ENCODE results near the gene RELB.

The RELB gene

DNA sequence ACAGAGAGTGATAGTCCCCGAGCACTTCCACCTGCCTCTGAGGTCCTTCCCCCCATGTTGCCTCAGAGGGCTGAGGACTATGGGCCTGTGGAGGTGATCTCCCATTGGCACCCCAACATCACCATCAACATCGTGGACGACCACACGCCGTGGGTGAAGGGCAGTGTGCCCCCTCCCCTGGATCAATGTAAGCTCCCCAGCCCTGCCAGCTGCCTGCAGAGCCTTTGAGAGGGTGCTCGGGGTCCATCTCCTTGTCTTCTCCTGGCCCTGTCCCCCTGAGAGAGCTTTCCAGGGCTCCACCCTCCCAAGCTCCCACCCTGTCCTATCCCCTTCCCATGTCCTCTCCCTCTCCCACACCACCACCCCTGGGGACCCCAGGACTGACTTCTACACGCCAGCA, 14.9 kb upstream of the RELB start:
- H3K27me3 ChIP-seq (ENCODE audit: insufficient read depth, low read length, poor library complexity, severe bottlenecking) = no peaks in the 10 kb centered on the region
- no peak overlapping the region for H3K9ac ChIP-seq (ENCODE audit: low read depth, low read length, poor library complexity, severe bottlenecking)
- peaks cover 68% of the 10 kb centered on the region; the same call in 1 of the 2 replicates for H3K36me3 ChIP-seq (ENCODE audit: insufficient read depth, low read length)
- TF ChIP-seq, protein P1, sequence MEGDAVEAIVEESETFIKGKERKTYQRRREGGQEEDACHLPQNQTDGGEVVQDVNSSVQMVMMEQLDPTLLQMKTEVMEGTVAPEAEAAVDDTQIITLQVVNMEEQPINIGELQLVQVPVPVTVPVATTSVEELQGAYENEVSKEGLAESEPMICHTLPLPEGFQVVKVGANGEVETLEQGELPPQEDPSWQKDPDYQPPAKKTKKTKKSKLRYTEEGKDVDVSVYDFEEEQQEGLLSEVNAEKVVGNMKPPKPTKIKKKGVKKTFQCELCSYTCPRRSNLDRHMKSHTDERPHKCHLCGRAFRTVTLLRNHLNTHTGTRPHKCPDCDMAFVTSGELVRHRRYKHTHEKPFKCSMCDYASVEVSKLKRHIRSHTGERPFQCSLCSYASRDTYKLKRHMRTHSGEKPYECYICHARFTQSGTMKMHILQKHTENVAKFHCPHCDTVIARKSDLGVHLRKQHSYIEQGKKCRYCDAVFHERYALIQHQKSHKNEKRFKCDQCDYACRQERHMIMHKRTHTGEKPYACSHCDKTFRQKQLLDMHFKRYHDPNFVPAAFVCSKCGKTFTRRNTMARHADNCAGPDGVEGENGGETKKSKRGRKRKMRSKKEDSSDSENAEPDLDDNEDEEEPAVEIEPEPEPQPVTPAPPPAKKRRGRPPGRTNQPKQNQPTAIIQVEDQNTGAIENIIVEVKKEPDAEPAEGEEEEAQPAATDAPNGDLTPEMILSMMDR (conservative IDR thresholded peaks at IDR 0.05; ENCODE audit: low read length) = no peak
- no peak for TF ChIP-seq EZH2phosphoT487 (IDR thresholded peaks at IDR 0.05; ENCODE audit: borderline replicate concordance)
- H3K9me2 ChIP-seq (replicated peaks; ENCODE audit: low read depth, low read length) = no peaks in the 10 kb centered on the region
- H3K79me2 ChIP-seq (ENCODE audit: insufficient read depth, low read length) = no peaks in the 10 kb centered on the region
- no peaks in the 10 kb centered on the region for H3F3A ChIP-seq (ENCODE audit: low read depth)
- no peaks in the 10 kb centered on the region for H4K20me1 ChIP-seq (ENCODE audit: insufficient read depth, low read length, poor library complexity, severe bottlenecking)
- H3K4me3 ChIP-seq (ENCODE audit: low read length, poor library complexity, severe bottlenecking) = no peak overlapping the region
- no peak overlapping the region for H2AFZ ChIP-seq (ENCODE audit: low read length)
- H3K4me1 ChIP-seq (ENCODE audit: insufficient read depth, low read length, poor library complexity, severe bottlenecking) = no peaks in the 10 kb centered on the region
- H3K9me3 ChIP-seq (ENCODE audit: insufficient read depth, low read depth, low read length) = no peaks in the 10 kb centered on the region
- no peak overlapping the region for H3K4me2 ChIP-seq (ENCODE audit: low read depth, low read length, poor library complexity, severe bottlenecking)

GRCh38 chr19:44987148-44987675, 14.1 kb upstream of the RELB start:
- H4K20me1 ChIP-seq (ENCODE audit: insufficient read depth, low read length, poor library complexity, severe bottlenecking) = no peaks in the 10 kb centered on the region
- H3K9me3 ChIP-seq (ENCODE audit: insufficient read depth, low read depth, low read length) = no peaks in the 10 kb centered on the region
- no peaks in the 10 kb centered on the region for H3K79me2 ChIP-seq (ENCODE audit: insufficient read depth, low read length)
- no peak overlapping the region for H3K9ac ChIP-seq (ENCODE audit: low read depth, low read length, poor library complexity, severe bottlenecking)
- H3K4me2 ChIP-seq (ENCODE audit: low read depth, low read length, poor library complexity, severe bottlenecking) = no peak overlapping the region
- no peaks in the 10 kb centered on the region for H3K27me3 ChIP-seq (ENCODE audit: insufficient read depth, low read length, poor library complexity, severe bottlenecking)
- H3K9me2 ChIP-seq (replicated peaks; ENCODE audit: low read depth, low read length) = no peaks in the 10 kb centered on the region
- no peak overlapping the region for H2AFZ ChIP-seq (ENCODE audit: low read length)
- H3K36me3 ChIP-seq (ENCODE audit: insufficient read depth, low read length) = peaks cover 67% of the 10 kb centered on the region; the same call in 1 of the 2 replicates
- no peak for TF ChIP-seq EZH2phosphoT487 (IDR thresholded peaks at IDR 0.05; ENCODE audit: borderline replicate concordance)
- TF ChIP-seq, protein P1 (conservative IDR thresholded peaks at IDR 0.05; ENCODE audit: low read length) = no peak
- no peak overlapping the region for H3K4me3 ChIP-seq (ENCODE audit: low read length, poor library complexity, severe bottlenecking)
- H3F3A ChIP-seq (ENCODE audit: low read depth) = no peaks in the 10 kb centered on the region
- no peaks in the 10 kb centered on the region for H3K4me1 ChIP-seq (ENCODE audit: insufficient read depth, low read length, poor library complexity, severe bottlenecking)

- no peaks in the 10 kb centered on the region for H3F3A ChIP-seq (ENCODE audit: low read depth)
- TF ChIP-seq, protein P1 (conservative IDR thresholded peaks at IDR 0.05; ENCODE audit: low read length) = no peak
- no peak for TF ChIP-seq EZH2phosphoT487 (IDR thresholded peaks at IDR 0.05; ENCODE audit: borderline replicate concordance)
- H3K36me3 ChIP-seq (ENCODE audit: insufficient read depth, low read length) = peaks cover 69% of the 10 kb centered on the region; the same call in 1 of the 2 replicates
Measured at GRCh38 chr19:44988273-44988672, 13.0 kb upstream of the RELB start.

More at GRCh38 chr19:44988273-44988672, 13.0 kb upstream of the RELB start:
- no peaks in the 10 kb centered on the region for H3K27me3 ChIP-seq (ENCODE audit: insufficient read depth, low read length, poor library complexity, severe bottlenecking)
- H3K9ac ChIP-seq (ENCODE audit: low read depth, low read length, poor library complexity, severe bottlenecking) = no peak overlapping the region
- H3K4me3 ChIP-seq (ENCODE audit: low read length, poor library complexity, severe bottlenecking) = no peak overlapping the region
- no peaks in the 10 kb centered on the region for H4K20me1 ChIP-seq (ENCODE audit: insufficient read depth, low read length, poor library complexity, severe bottlenecking)
- H3K4me2 ChIP-seq (ENCODE audit: low read depth, low read length, poor library complexity, severe bottlenecking) = no peak overlapping the region
- H3K9me3 ChIP-seq (ENCODE audit: insufficient read depth, low read depth, low read length) = no peaks in the 10 kb centered on the region
- no peaks in the 10 kb centered on the region for H3K9me2 ChIP-seq (replicated peaks; ENCODE audit: low read depth, low read length)
- H3K79me2 ChIP-seq (ENCODE audit: insufficient read depth, low read length) = no peaks in the 10 kb centered on the region
- no peak overlapping the region for H2AFZ ChIP-seq (ENCODE audit: low read length)
- no peaks in the 10 kb centered on the region for H3K4me1 ChIP-seq (ENCODE audit: insufficient read depth, low read length, poor library complexity, severe bottlenecking)

Data from Loucy (cell line).